K562 (cell line): Measurements from ENCODE around the gene SLC41A3. TPM values are rescaled to one million over a fixed set of nuclear protein-coding genes. Genes with fewer than 3 reads are reported as not detected.

Experiments used
- ATAC-seq: fragments of 200-7000 bp; cut with Tn5 transposase; 3 replicates; pipeline ENCODE4 v1.9.1; 2020; ENCODE audit warnings: moderate library complexity
- BruUV-seq: library from RNA; stranded (reverse); fragments of 400-500 nt; replicated peaks from 2 replicates; lab custom pipeline; 2021; lab: Mats Ljungman, UMichigan
- CTCF ChIA-PET: fragments of 300-600 bp; formaldehyde crosslinking; extraction: SDS; loops from one replicate; lab custom pipeline; 2021; ENCODE audit warnings: low intra/inter-chr PET ratio; lab: Yijun Ruan, JAX
- POLR2A ChIA-PET: fragments of 300-600, 350-650 bp; sonication (Branson Sonifier 250); formaldehyde crosslinking; extraction: SDS; loops from one replicate; lab custom pipeline; 2021; ENCODE audit warnings: antibody characterized with exemption, inconsistent platforms; lab: Yijun Ruan, JAX
- DNase-seq, 4 experiments: peaks; one replicate each; pipeline versions ENCODE4 v3.0.0 to v3.0.0-alpha.2; 2011 to 2018; ENCODE audit warnings: low spot score in 3 of 4, mixed read lengths in 3 of 4; ENCODE audit errors: extremely low read depth in 1 of 4
- FAIRE-seq: peaks from 2 replicates; lab custom pipeline; 2011; peaks lifted over from hg19 to GRCh38; lab: Jason Lieb, UNC
- H2AFZ ChIP-seq: 2 replicates; pipeline ENCODE4 v1.6.0; 2011; ENCODE audit warnings: low read depth, low read length, control low read depth, inconsistent platforms
- H3K27ac ChIP-seq: fragments of 200-600 bp; 3 replicates; pipeline ENCODE4 v1.8.0; 2011; ENCODE audit warnings: low read depth, mild to moderate bottlenecking, control low read depth, inconsistent platforms, low read length, moderate library complexity, mixed read lengths; ENCODE audit errors: extremely low read depth
- H3K27me3 ChIP-seq, 2 experiments: fragments of 300-600 bp in 1 of 2; 2 replicates in 1 of 2; 3 replicates in 1 of 2; pipeline versions ENCODE4 v1.6.0 to v1.8.0; 2011; ENCODE audit warnings: inconsistent platforms in 2 of 2, low read length in 2 of 2, mild to moderate bottlenecking in 1 of 2, mixed read lengths in 1 of 2, moderate library complexity in 1 of 2; ENCODE audit not compliant: control insufficient read depth in 2 of 2, insufficient read depth in 2 of 2
- H3K36me3 ChIP-seq: fragments of 300-600 bp; 3 replicates; pipeline ENCODE4 v1.8.0; 2011; ENCODE audit warnings: mild to moderate bottlenecking, low read length, inconsistent platforms; ENCODE audit not compliant: control insufficient read depth, insufficient read depth
- H3K4me1 ChIP-seq, 2 experiments: fragments of 200-600 bp in 1 of 2; replicated peaks in 1 of 2; 2 replicates in 1 of 2; 3 replicates in 1 of 2; pipeline versions ENCODE4 v1.5.1 to v1.8.0; 2011; ENCODE audit warnings: inconsistent platforms in 2 of 2, low read length in 2 of 2, mild to moderate bottlenecking in 1 of 2, mixed read lengths in 1 of 2, moderate library complexity in 1 of 2; ENCODE audit not compliant: control insufficient read depth in 2 of 2, insufficient read depth in 2 of 2
- H3K4me2 ChIP-seq: 2 replicates; pipeline ENCODE4 v1.6.1; 2011; ENCODE audit warnings: low read length, control low read depth, inconsistent platforms, mixed read lengths; ENCODE audit not compliant: insufficient read depth
- H3K4me3 ChIP-seq: fragments of 200-600 bp; sonication (generic), shearing (Covaris generic); 2 replicates; pipeline ENCODE4 v1.5.1; 2016; ENCODE audit warnings: control low read depth, inconsistent platforms
- H3K79me2 ChIP-seq: fragments of 200-600 bp; 3 replicates; pipeline ENCODE4 v1.8.0; 2011; ENCODE audit warnings: low read length, inconsistent platforms; ENCODE audit not compliant: control insufficient read depth, insufficient read depth
- H3K9ac ChIP-seq, 2 experiments: 2 replicates each; pipeline versions ENCODE4 v1.6.0 to v1.6.1; 2011; ENCODE audit warnings: low read depth in 2 of 2, low read length in 2 of 2, control low read depth in 1 of 2, inconsistent platforms in 1 of 2, mild to moderate bottlenecking in 1 of 2, mixed read lengths in 1 of 2; ENCODE audit not compliant: insufficient read depth in 1 of 2
- H3K9me1 ChIP-seq: one replicate; pipeline ENCODE4 v1.6.0; 2011; ENCODE audit warnings: inconsistent platforms, mild to moderate bottlenecking, low read length, moderate library complexity; ENCODE audit not compliant: control insufficient read depth, insufficient read depth
- H3K9me3 ChIP-seq: replicated peaks from 2 replicates; pipeline ENCODE4 v1.5.1; 2011; ENCODE audit warnings: low read depth, low read length, inconsistent platforms; ENCODE audit not compliant: control insufficient read depth, insufficient read depth
- H4K20me1 ChIP-seq: replicated peaks from 2 replicates; pipeline ENCODE4 v1.6.1; 2011; ENCODE audit warnings: low read length, inconsistent platforms, mixed read lengths; ENCODE audit not compliant: control insufficient read depth, insufficient read depth
- FOXA3 ChIP-seq, 2 experiments: fragments of 450-650 bp in 1 of 2; sonication (generic) in 1 of 2; formaldehyde crosslinking; IDR thresholded peaks in 1 of 2; conservative IDR thresholded peaks in 1 of 2; 2 replicates each; pipeline versions ENCODE4 v1.4.0 to v1.8.0; 2020 to 2022; ENCODE audit warnings: mild to moderate bottlenecking in 2 of 2, missing genetic modification reagents in 1 of 2
- ZNF518B ChIP-seq: fragments of 250-450 bp; sonication (Bioruptor Pico); IDR thresholded peaks from 2 replicates; pipeline ENCODE4 v1.5.0; 2021; ENCODE audit warnings: mild to moderate bottlenecking, moderate library complexity
- WGBS: fragments of 100-300 bp; shearing (Covaris generic); methylation state at CpG from one replicate; pipeline ENCODE4 v1.1.6; 2016; ENCODE audit warnings: low coverage, mixed read lengths; ENCODE audit not compliant: insufficient coverage; ENCODE audit errors: missing lambda C conversion rate; 5-methylcytosine and 5-hydroxymethylcytosine counted together
- in situ Hi-C: fragments of 300-500 bp; cut with MboI; formaldehyde crosslinking; loops from 4 replicates; pipeline ENCODE4 v1.15.0; 2018; ENCODE audit warnings: inconsistent platforms, mixed read lengths
- intact Hi-C: fragments of 100-400 bp; cut with micrococcal nuclease; formaldehyde crosslinking; loops from 2 replicates; pipeline ENCODE4 v1.14.2; 2022
- polyA plus RNA-seq, 8 experiments: library from polyadenylated mRNA; depleted of rRNA in 4 of 8; stranded (reverse) in 5 of 8; unstranded in 3 of 8; fragments of >200 nt; fragmentation: Nextera tagmentation in 2 of 8; fragmentation: Illumina TruSeq in 1 of 8; extraction: Ambion mirVana in 2 of 8; extraction: Trizol in 1 of 8; gene quantifications; 2 replicates each; pipeline versions ENCODE4 v1.2.1 to v1.2.3, GENCODE V29; 2011 to 2014; ENCODE audit warnings: inconsistent platforms in 1 of 8, missing spikeins in 1 of 8
- total RNA-seq, 7 experiments: library from RNA; depleted of rRNA in 6 of 7; stranded (reverse); fragments of >200 nt in 6 of 7; fragmentation: Illumina TruSeq in 2 of 7; extraction: Trizol in 2 of 7; gene quantifications; 2 replicates each; pipeline versions ENCODE4 v1.2.1 to v1.2.3, GENCODE V29; 2011 to 2021; ENCODE audit warnings: low replicate concordance in 1 of 7

Gene SLC41A3
- total and polyA plus RNA-seq, 9 of the 15 experiments (the other 6 are each of a cell fraction or from before 2014, with no cell fraction given): 4.1 to 20.7 (median 11.2) TPM

- no peaks in the 10 kb centered on the region for H3K79me2 ChIP-seq
- no peaks in the 10 kb centered on the region for H3K9me1 ChIP-seq
- no peak for DNase-seq
- 0 out of 2 replicates have a peak, but pooled peaks cover 3% of the 10 kb centered on the region for H4K20me1 ChIP-seq
- POLR2A ChIA-PET: no interaction called here
- peaks cover 2 to 75% of the 10 kb centered on the region in 2 experiments; a peak in 4 of 5 replicates for H3K27me3 ChIP-seq
- no peaks in the 10 kb centered on the region for H3K36me3 ChIP-seq
- no peak overlapping the region for H3K9ac ChIP-seq
- CTCF ChIA-PET: no interaction called here
- no peak for ATAC-seq
- intact Hi-C loops: no loop called here
- no peak overlapping the region for H3K27ac ChIP-seq
- in situ Hi-C loops: no loop called here
- H3K4me2 ChIP-seq: no peak overlapping the region
- WGBS: 0% methylated on average over 12 of the region's 17 CpGs
- BruUV-seq: no TSS peak
- H3K9me3 ChIP-seq: no peaks in the 10 kb centered on the region
- peaks cover 0 to 3% of the 10 kb centered on the region in 2 experiments; a peak in 1 of 5 replicates for H3K4me1 ChIP-seq
- no peak for FAIRE-seq
- H2AFZ ChIP-seq: no peak overlapping the region
- no peak overlapping the region for H3K4me3 ChIP-seq
- no peak for TF ChIP-seq FOXA3 (CRISPR knock-in tag; conservative IDR thresholded peaks at IDR 0.05 in 1 of 2, IDR thresholded peaks at IDR 0.05 in 1 of 2)
- TF ChIP-seq ZNF518B (CRISPR knock-in tag): no peak
These were observed 23.4 kb upstream of the SLC41A3 start for GRCh38 chr3:126107203-126107939.
